WTC11 (cell line): ENCODE measurements around the gene ASPN. TPM values are rescaled to one million over a fixed set of nuclear protein-coding genes. Genes with fewer than 3 reads are reported as not detected.

Experiments used
- ATAC-seq: fragments of 200-7000 bp; cut with Tn5 transposase; 2 replicates; pipeline ENCODE4 v1.10.0; 2021; ENCODE audit warnings: mild to moderate bottlenecking, moderate library complexity
- CTCF ChIA-PET: fragments of 300-600 bp; sonication (Branson Sonifier 250); formaldehyde crosslinking; loops from one replicate; lab custom pipeline; 2021; ENCODE audit warnings: antibody characterized with exemption; lab: Charles Lee
- POLR2A ChIA-PET: fragments of 350-600 bp; sonication (Branson Sonifier 250); formaldehyde crosslinking; loops from one replicate; lab custom pipeline; 2021; ENCODE audit warnings: antibody characterized with exemption; lab: Charles Lee
- DNase-seq: peaks from one replicate; pipeline ENCODE4 v3.0.0; 2021; ENCODE audit warnings: low spot score
- H3K27ac Mint-ChIP-seq: 2 replicates; pipeline ENCODE4 v1.8.0; 2021; ENCODE audit warnings: mixed read lengths
- H3K27me3 Mint-ChIP-seq: 2 replicates; pipeline ENCODE4 v1.8.0; 2021; ENCODE audit warnings: low read depth, mild to moderate bottlenecking, moderate library complexity, mixed read lengths
- H3K36me3 Mint-ChIP-seq: 2 replicates; pipeline ENCODE4 v1.8.0; 2021; ENCODE audit warnings: mixed read lengths
- H3K4me1 Mint-ChIP-seq: 2 replicates; pipeline ENCODE4 v1.8.0; 2022; ENCODE audit warnings: mixed read lengths
- H3K4me3 Mint-ChIP-seq: 2 replicates; pipeline ENCODE4 v1.8.0; 2021; ENCODE audit warnings: mild to moderate bottlenecking, moderate library complexity, mixed read lengths
- H3K9me3 Mint-ChIP-seq: 2 replicates; pipeline ENCODE4 v1.8.0; 2021; ENCODE audit warnings: mixed read lengths
- AR ChIP-seq: fragments of 250-450 bp; sonication (Bioruptor Pico); IDR thresholded peaks from 2 replicates; pipeline ENCODE4 v1.9.0; 2021; ENCODE audit warnings: mild to moderate bottlenecking
- ATF6 ChIP-seq: sonication (generic); formaldehyde crosslinking; IDR thresholded peaks from 2 replicates; pipeline ENCODE4 v1.8.1; 2023; ENCODE audit warnings: mild to moderate bottlenecking, missing genetic modification reagents
- CDX4 ChIP-seq: fragments of 250-450 bp; sonication (Bioruptor Pico); IDR thresholded peaks from 2 replicates; pipeline ENCODE4 v1.9.0; 2021; ENCODE audit warnings: moderate library complexity, mild to moderate bottlenecking, inconsistent platforms, borderline replicate concordance
- CTCF ChIP-seq: fragments of 200-600 bp; IDR thresholded peaks from 2 replicates; pipeline ENCODE4 v1.8.0; 2022; ENCODE audit warnings: antibody characterized with exemption
- GTF2I ChIP-seq: fragments of 250-450 bp; sonication (Bioruptor Pico); conservative IDR thresholded peaks from 2 replicates; pipeline ENCODE4 v1.4.0; 2021; ENCODE audit warnings: mild to moderate bottlenecking
- HMGA2 ChIP-seq: fragments of 250-450 bp; sonication (Bioruptor Pico); IDR thresholded peaks from 2 replicates; pipeline ENCODE4 v1.4.0; 2021; ENCODE audit warnings: mild to moderate bottlenecking, moderate library complexity
- IRF2 ChIP-seq: sonication (generic); formaldehyde crosslinking; IDR thresholded peaks from 2 replicates; pipeline ENCODE4 v1.8.0; 2022; ENCODE audit warnings: low read depth, missing genetic modification reagents, borderline replicate concordance
- NFYB ChIP-seq: sonication (generic); formaldehyde crosslinking; conservative IDR thresholded peaks from 2 replicates; pipeline ENCODE4 v1.8.0; 2022; ENCODE audit warnings: low read depth, missing genetic modification reagents
- NR3C1 ChIP-seq: sonication (generic); formaldehyde crosslinking; conservative IDR thresholded peaks from 2 replicates; pipeline ENCODE4 v1.8.1; 2023; ENCODE audit warnings: low read depth, mild to moderate bottlenecking, missing genetic modification reagents
- SMAD3 ChIP-seq: sonication (generic); formaldehyde crosslinking; IDR thresholded peaks from 2 replicates; pipeline ENCODE4 v1.8.0; 2022; ENCODE audit warnings: missing genetic modification reagents, mild to moderate bottlenecking, borderline replicate concordance
- ZNF121 ChIP-seq: sonication (generic); formaldehyde crosslinking; IDR thresholded peaks from 2 replicates; pipeline ENCODE4 v1.8.0; 2023; ENCODE audit warnings: missing genetic modification reagents
- ZNF232 ChIP-seq: sonication (generic); formaldehyde crosslinking; IDR thresholded peaks from 2 replicates; pipeline ENCODE4 v1.8.0; 2022; ENCODE audit warnings: mild to moderate bottlenecking, missing genetic modification reagents
- ZNF423 ChIP-seq: fragments of 250-450 bp; sonication (Bioruptor Pico); IDR thresholded peaks from 2 replicates; pipeline ENCODE4 v2.1.2; 2022; ENCODE audit warnings: mild to moderate bottlenecking, moderate library complexity
- ZNF512 ChIP-seq: sonication (generic); formaldehyde crosslinking; IDR thresholded peaks from 2 replicates; pipeline ENCODE4 v1.8.1; 2022; ENCODE audit warnings: missing genetic modification reagents, borderline replicate concordance
- ZNF671 ChIP-seq: fragments of 250-450 bp; sonication (Bioruptor Pico); IDR thresholded peaks from 2 replicates; pipeline ENCODE4 v1.8.0; 2021; ENCODE audit warnings: mild to moderate bottlenecking
- total RNA-seq: library from RNA; stranded (reverse); gene quantifications from 3 replicates; pipeline ENCODE4 v1.2.3, GENCODE V29; 2021
- TF ChIP-seq, protein P1 (sequence below): sonication (generic); formaldehyde crosslinking; IDR thresholded peaks from 2 replicates; pipeline ENCODE4 v1.8.0; 2022; ENCODE audit warnings: mild to moderate bottlenecking, missing genetic modification reagents
- TF ChIP-seq, protein P2 (sequence below): sonication (generic); formaldehyde crosslinking; IDR thresholded peaks from 2 replicates; pipeline ENCODE4 v1.8.1; 2022; ENCODE audit warnings: mild to moderate bottlenecking, missing genetic modification reagents, moderate library complexity, borderline replicate concordance
- TF ChIP-seq, protein P3 (sequence below): fragments of 250-450 bp; sonication (Bioruptor Pico); conservative IDR thresholded peaks from 2 replicates; pipeline ENCODE4 v1.9.0; 2021; ENCODE audit warnings: mild to moderate bottlenecking

The ASPN gene
- total RNA-seq, 1 experiment from 2014 or later, result not detected

DNA sequence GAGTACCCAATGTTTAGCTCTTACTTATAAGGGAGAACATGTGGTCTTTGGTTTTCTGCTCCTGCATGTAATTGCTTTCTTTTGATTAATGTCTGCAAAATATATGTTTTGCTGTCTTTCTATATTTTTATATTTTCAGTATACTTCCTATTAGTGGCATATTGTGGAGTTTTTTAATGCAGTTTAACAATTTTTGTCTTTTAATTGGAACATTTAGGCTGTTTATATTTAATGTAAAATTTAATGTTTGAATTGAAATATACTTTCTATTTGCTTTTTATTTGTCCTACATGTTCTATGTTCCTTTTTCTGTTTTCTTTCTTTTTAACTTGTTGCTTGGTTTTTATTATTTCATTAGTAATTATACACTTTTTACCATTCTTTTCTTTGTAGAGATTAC lies 48.6 kb upstream of the ASPN start:
- ChIA-PET POLR2A (no interaction called here), CTCF (no interaction called here)
- no peak overlapping the region for H3K27ac Mint-ChIP-seq
- no peak for DNase-seq
- H3K4me1 Mint-ChIP-seq, result peaks cover 4% of the 10 kb centered on the region
- ATAC-seq, result no peak
- no peak overlapping the region for H3K4me3 Mint-ChIP-seq
- no peaks in the 10 kb centered on the region for H3K27me3 Mint-ChIP-seq
- no peak for TF ChIP-seq CDX4 (CRISPR knock-in tag)
- TF ChIP-seq ZNF121 (CRISPR knock-in tag), result no peak
- no peak for TF ChIP-seq ATF6 (CRISPR knock-in tag)
- no peak for TF ChIP-seq NR3C1
- TF ChIP-seq, protein P1, sequence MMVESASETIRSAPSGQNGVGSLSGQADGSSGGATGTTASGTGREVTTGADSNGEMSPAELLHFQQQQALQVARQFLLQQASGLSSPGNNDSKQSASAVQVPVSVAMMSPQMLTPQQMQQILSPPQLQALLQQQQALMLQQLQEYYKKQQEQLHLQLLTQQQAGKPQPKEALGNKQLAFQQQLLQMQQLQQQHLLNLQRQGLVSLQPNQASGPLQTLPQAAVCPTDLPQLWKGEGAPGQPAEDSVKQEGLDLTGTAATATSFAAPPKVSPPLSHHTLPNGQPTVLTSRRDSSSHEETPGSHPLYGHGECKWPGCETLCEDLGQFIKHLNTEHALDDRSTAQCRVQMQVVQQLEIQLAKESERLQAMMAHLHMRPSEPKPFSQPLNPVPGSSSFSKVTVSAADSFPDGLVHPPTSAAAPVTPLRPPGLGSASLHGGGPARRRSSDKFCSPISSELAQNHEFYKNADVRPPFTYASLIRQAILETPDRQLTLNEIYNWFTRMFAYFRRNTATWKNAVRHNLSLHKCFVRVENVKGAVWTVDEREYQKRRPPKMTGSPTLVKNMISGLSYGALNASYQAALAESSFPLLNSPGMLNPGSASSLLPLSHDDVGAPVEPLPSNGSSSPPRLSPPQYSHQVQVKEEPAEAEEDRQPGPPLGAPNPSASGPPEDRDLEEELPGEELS (CRISPR knock-in tag), result no peak
- TF ChIP-seq, protein P2, sequence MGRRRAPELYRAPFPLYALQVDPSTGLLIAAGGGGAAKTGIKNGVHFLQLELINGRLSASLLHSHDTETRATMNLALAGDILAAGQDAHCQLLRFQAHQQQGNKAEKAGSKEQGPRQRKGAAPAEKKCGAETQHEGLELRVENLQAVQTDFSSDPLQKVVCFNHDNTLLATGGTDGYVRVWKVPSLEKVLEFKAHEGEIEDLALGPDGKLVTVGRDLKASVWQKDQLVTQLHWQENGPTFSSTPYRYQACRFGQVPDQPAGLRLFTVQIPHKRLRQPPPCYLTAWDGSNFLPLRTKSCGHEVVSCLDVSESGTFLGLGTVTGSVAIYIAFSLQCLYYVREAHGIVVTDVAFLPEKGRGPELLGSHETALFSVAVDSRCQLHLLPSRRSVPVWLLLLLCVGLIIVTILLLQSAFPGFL (CRISPR knock-in tag), result no peak
- no peak for TF ChIP-seq AR (CRISPR knock-in tag)
- no peak for TF ChIP-seq ZNF671 (CRISPR knock-in tag)
- no peak for TF ChIP-seq SMAD3 (CRISPR knock-in tag)
- TF ChIP-seq NFYB (CRISPR knock-in tag), result no peak
- no peaks in the 10 kb centered on the region for H3K9me3 Mint-ChIP-seq
- no peaks in the 10 kb centered on the region for H3K36me3 Mint-ChIP-seq

- Mint-ChIP-seq H3K4me3 (no peak overlapping the region), H3K4me1 (no peaks in the 10 kb centered on the region), H3K9me3 (no peaks in the 10 kb centered on the region), H3K27ac (no peak overlapping the region), H3K36me3 (no peaks in the 10 kb centered on the region), H3K27me3 (no peaks in the 10 kb centered on the region)
- no peak for DNase-seq
- ATAC-seq, result no peak
- CTCF ChIA-PET, result no interaction called here
- POLR2A ChIA-PET, result no interaction called here
- TF ChIP-seq ZNF512 (CRISPR knock-in tag) (no peak), GTF2I (CRISPR knock-in tag) (no peak), IRF2 (no peak), HMGA2 (CRISPR knock-in tag) (no peak), CTCF (no peak), ZNF232 (CRISPR knock-in tag) (no peak), ZNF423 (CRISPR knock-in tag) (no peak)
- TF ChIP-seq, protein P3, sequence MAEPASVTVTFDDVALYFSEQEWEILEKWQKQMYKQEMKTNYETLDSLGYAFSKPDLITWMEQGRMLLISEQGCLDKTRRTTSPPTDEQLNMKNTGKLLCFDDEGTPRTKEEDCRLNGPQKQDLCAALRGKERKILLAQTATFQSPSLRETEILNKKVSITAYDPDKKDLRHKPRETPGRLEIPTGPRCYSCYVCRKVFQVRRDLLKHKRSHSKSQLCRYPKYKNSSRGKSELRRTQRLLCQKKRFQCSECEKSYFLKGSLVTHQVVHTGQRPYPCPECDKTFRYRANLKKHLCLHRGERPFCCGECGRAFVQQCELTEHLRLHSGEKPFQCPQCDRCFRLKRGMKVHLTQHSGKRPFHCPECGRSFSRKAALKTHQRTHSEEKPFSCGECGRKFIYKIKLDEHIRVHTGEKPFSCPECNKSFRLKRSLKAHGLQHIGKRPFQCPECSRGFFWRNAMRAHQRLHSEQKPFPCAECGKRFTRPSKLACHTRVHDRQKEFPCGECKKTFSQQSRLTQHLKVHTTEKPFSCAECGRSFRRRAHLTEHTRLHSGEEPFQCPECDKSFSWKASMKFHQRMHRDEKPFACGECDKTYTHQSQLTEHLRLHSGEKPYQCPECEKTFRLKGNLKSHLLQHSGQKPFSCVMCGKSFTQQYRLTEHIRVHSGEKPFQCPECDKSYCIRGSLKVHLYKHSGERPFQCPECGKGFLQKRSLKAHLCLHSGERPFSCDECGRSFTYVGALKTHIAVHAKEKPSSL, result no peak
- TF ChIP-seq, protein P1 (CRISPR knock-in tag), result no peak
These were observed 46.8 kb upstream of the ASPN start for GRCh38 chr9:92529124-92529523.
